H9 (cell line): Measurements from ENCODE around the gene SLC25A41. TPM values are rescaled to one million over a fixed set of nuclear protein-coding genes. Genes with fewer than 3 reads are reported as not detected.

ENCODE experiments used
- DNase-seq: peaks from one replicate; pipeline ENCODE4 v3.0.0-alpha.2; 2017
- H2AFZ ChIP-seq: one replicate; pipeline ENCODE4 v1.6.1; 2013; ENCODE audit warnings: mild to moderate bottlenecking, low read length, control low read depth, moderate library complexity
- H2AK5ac ChIP-seq: 2 replicates; pipeline ENCODE4 v1.6.1; 2013; ENCODE audit warnings: low read length, control low read depth, mixed read lengths; ENCODE audit not compliant: insufficient read length
- H2BK120ac ChIP-seq: one replicate; pipeline ENCODE4 v1.6.1; 2013; ENCODE audit warnings: low read depth, mild to moderate bottlenecking, low read length, control low read depth, inconsistent platforms; ENCODE audit not compliant: poor library complexity, severe bottlenecking
- H2BK12ac ChIP-seq: 2 replicates; pipeline ENCODE4 v1.6.1; 2013; ENCODE audit warnings: low read length, control low read depth, mixed read lengths, low read depth; ENCODE audit not compliant: insufficient read length
- H2BK15ac ChIP-seq: 2 replicates; pipeline ENCODE4 v1.6.1; 2013; ENCODE audit warnings: low read depth, low read length, control low read depth
- H2BK20ac ChIP-seq: one replicate; pipeline ENCODE4 v1.6.1; 2013; ENCODE audit warnings: low read depth, mild to moderate bottlenecking, low read length, control low read depth, inconsistent platforms; ENCODE audit not compliant: poor library complexity, severe bottlenecking
- H2BK5ac ChIP-seq: 2 replicates; pipeline ENCODE4 v1.6.1; 2013; ENCODE audit warnings: low read length, control low read depth, mixed read lengths; ENCODE audit not compliant: insufficient read length
- H3K14ac ChIP-seq: 2 replicates; pipeline ENCODE4 v1.6.1; 2013; ENCODE audit warnings: low read length, control low read depth; ENCODE audit not compliant: insufficient read depth
- H3K18ac ChIP-seq: 2 replicates; pipeline ENCODE4 v1.6.1; 2013; ENCODE audit warnings: low read depth, mild to moderate bottlenecking, mixed read lengths, low read length, control low read depth; ENCODE audit not compliant: insufficient read length
- H3K23ac ChIP-seq: 2 replicates; pipeline ENCODE4 v1.6.1; 2013; ENCODE audit warnings: low read length, control low read depth, mixed read lengths, low read depth; ENCODE audit not compliant: insufficient read length
- H3K23me2 ChIP-seq: 2 replicates; pipeline ENCODE4 v1.6.1; 2013; ENCODE audit warnings: low read depth, mild to moderate bottlenecking, mixed read lengths, low read length, control low read depth; ENCODE audit not compliant: insufficient read length, poor library complexity, severe bottlenecking
- H3K27ac ChIP-seq: 2 replicates; pipeline ENCODE4 v1.5.1; 2013; ENCODE audit warnings: low read length, control low read depth, mixed read lengths, low read depth; ENCODE audit not compliant: insufficient read length
- H3K27me3 ChIP-seq: 2 replicates; pipeline ENCODE4 v1.6.1; 2013; ENCODE audit warnings: low read length, control low read depth, inconsistent platforms; ENCODE audit not compliant: insufficient read depth
- H3K4ac ChIP-seq: 2 replicates; pipeline ENCODE4 v1.6.1; 2013; ENCODE audit warnings: low read depth, mild to moderate bottlenecking, control low read depth, inconsistent platforms, low read length, moderate library complexity
- H3K4me1 ChIP-seq: 2 replicates; pipeline ENCODE4 v1.6.1; 2013; ENCODE audit warnings: low read length, control low read depth, inconsistent platforms; ENCODE audit not compliant: insufficient read depth
- H3K4me2 ChIP-seq: 2 replicates; pipeline ENCODE4 v1.6.1; 2013; ENCODE audit warnings: low read length, control low read depth, mixed read lengths; ENCODE audit not compliant: insufficient read length, insufficient read depth
- H3K56ac ChIP-seq: 2 replicates; pipeline ENCODE4 v1.6.1; 2013; ENCODE audit warnings: low read depth, mild to moderate bottlenecking, mixed read lengths, low read length, control low read depth; ENCODE audit not compliant: insufficient read length
- H3K79me1 ChIP-seq: 2 replicates; pipeline ENCODE4 v1.6.1; 2013; ENCODE audit warnings: low read depth, mild to moderate bottlenecking, moderate library complexity, low read length, control low read depth, inconsistent platforms; ENCODE audit not compliant: insufficient read depth, poor library complexity, severe bottlenecking
- H3K79me2 ChIP-seq: 2 replicates; pipeline ENCODE4 v1.6.1; 2013; ENCODE audit warnings: low read length, control low read depth, inconsistent platforms; ENCODE audit not compliant: insufficient read depth
- H3K9ac ChIP-seq: 2 replicates; pipeline ENCODE4 v1.6.1; 2013; ENCODE audit warnings: low read length, control low read depth, mixed read lengths; ENCODE audit not compliant: insufficient read length; ENCODE audit errors: extremely low read depth
- H3K9me3 ChIP-seq: one replicate; pipeline ENCODE4 v1.6.1; 2013; ENCODE audit warnings: low read depth, low read length, inconsistent platforms; ENCODE audit not compliant: control insufficient read depth
- H3T11ph ChIP-seq: one replicate; pipeline ENCODE4 v1.6.1; 2013; ENCODE audit warnings: mild to moderate bottlenecking, low read length, control low read depth, inconsistent platforms
- H4K20me1 ChIP-seq: one replicate; pipeline ENCODE4 v1.6.1; 2013; ENCODE audit not compliant: control insufficient read depth, insufficient read length, insufficient read depth
- H4K5ac ChIP-seq: 2 replicates; pipeline ENCODE4 v1.6.1; 2013; ENCODE audit warnings: low read depth, mild to moderate bottlenecking, mixed read lengths, low read length, control low read depth; ENCODE audit not compliant: insufficient read length
- H4K8ac ChIP-seq: replicated peaks from 2 replicates; pipeline ENCODE4 v1.6.1; 2013; ENCODE audit warnings: low read length, control low read depth, mixed read lengths, low read depth; ENCODE audit not compliant: insufficient read length
- H4K91ac ChIP-seq: 2 replicates; pipeline ENCODE4 v1.6.1; 2013; ENCODE audit warnings: low read depth, mild to moderate bottlenecking, moderate library complexity, mixed read lengths, low read length, control low read depth; ENCODE audit not compliant: insufficient read length
- H3K27ac Mint-ChIP-seq, 3 experiments: 2 replicates in 2 of 3; 3 replicates in 1 of 3; pipeline ENCODE4 v1.8.0; 2020 to 2021; ENCODE audit warnings: mixed read lengths in 3 of 3, mild to moderate bottlenecking in 1 of 3, moderate library complexity in 1 of 3
- H3K27me3 Mint-ChIP-seq: 2 replicates; pipeline ENCODE4 v1.8.0; 2021; ENCODE audit warnings: low read depth, mild to moderate bottlenecking, moderate library complexity, mixed read lengths
- H3K36me3 Mint-ChIP-seq, 3 experiments: 2 replicates in 2 of 3; 3 replicates in 1 of 3; pipeline ENCODE4 v1.8.0; 2020 to 2021; ENCODE audit warnings: low read depth in 3 of 3, mixed read lengths in 3 of 3; ENCODE audit not compliant: insufficient read depth in 1 of 3
- H3K4me1 Mint-ChIP-seq, 2 experiments: 2 replicates each; pipeline ENCODE4 v1.8.0; 2020; ENCODE audit warnings: mixed read lengths in 2 of 2
- H3K4me3 Mint-ChIP-seq, 2 experiments: 2 replicates in 1 of 2; 3 replicates in 1 of 2; pipeline ENCODE4 v1.8.0; 2020 to 2021; ENCODE audit warnings: mild to moderate bottlenecking in 2 of 2, mixed read lengths in 2 of 2, moderate library complexity in 1 of 2
- H3K9me3 Mint-ChIP-seq, 2 experiments: 2 replicates in 1 of 2; 3 replicates in 1 of 2; pipeline ENCODE4 v1.8.0; 2020; ENCODE audit warnings: mild to moderate bottlenecking in 2 of 2, mixed read lengths in 2 of 2, moderate library complexity in 1 of 2
- WGBS: extraction: QIAGEN DNeasy Blood & Tissue Kit; methylation state at CpG from one replicate; pipeline ENCODE4 v1.1.7; 2013; ENCODE audit warnings: missing lambda C conversion rate, low lambda C conversion rate, mixed read lengths; ENCODE audit not compliant: insufficient read length; ENCODE audit errors: extremely low coverage; 5-methylcytosine and 5-hydroxymethylcytosine counted together
- total RNA-seq: library from RNA; stranded (reverse); gene quantifications from 2 replicates; pipeline ENCODE4 v1.2.1, GENCODE V29; 2021
- TF ChIP-seq, protein P1 (sequence below): fragments of 200-600 bp; sonication (generic); conservative IDR thresholded peaks from 3 replicates; pipeline ENCODE4 v1.8.0; 2021; ENCODE audit warnings: antibody characterized with exemption, mild to moderate bottlenecking

SLC25A41 gene
- total RNA-seq, 1 experiment from 2014 or later: 0.20 TPM

- Mint-ChIP-seq H3K4me1 (peaks cover 18 to 26% of the 10 kb centered on the region in 2 experiments), H3K4me3 (no peak overlapping the region), H3K9me3 (no peaks in the 10 kb centered on the region; a peak in 1 of 5 replicates), H3K36me3 (peaks cover 0 to 7% (median 5%) of the 10 kb centered on the region in 3 experiments), H3K27me3 (no peaks in the 10 kb centered on the region; the same call in 1 of the 2 replicates), H3K27ac (no peak overlapping the region)
- H3K4me2 ChIP-seq: no peak overlapping the region
- no peak overlapping the region for H4K5ac ChIP-seq
- peaks cover 6% of the 10 kb centered on the region for H3K23me2 ChIP-seq
- H3K23ac ChIP-seq: no peak overlapping the region
- H3K14ac ChIP-seq: no peak overlapping the region
- H3K9ac ChIP-seq: no peak overlapping the region
- H3K4ac ChIP-seq: no peak overlapping the region
- H2AK5ac ChIP-seq: no peak overlapping the region
- H3T11ph ChIP-seq: no peak overlapping the region
- TF ChIP-seq, protein P1, sequence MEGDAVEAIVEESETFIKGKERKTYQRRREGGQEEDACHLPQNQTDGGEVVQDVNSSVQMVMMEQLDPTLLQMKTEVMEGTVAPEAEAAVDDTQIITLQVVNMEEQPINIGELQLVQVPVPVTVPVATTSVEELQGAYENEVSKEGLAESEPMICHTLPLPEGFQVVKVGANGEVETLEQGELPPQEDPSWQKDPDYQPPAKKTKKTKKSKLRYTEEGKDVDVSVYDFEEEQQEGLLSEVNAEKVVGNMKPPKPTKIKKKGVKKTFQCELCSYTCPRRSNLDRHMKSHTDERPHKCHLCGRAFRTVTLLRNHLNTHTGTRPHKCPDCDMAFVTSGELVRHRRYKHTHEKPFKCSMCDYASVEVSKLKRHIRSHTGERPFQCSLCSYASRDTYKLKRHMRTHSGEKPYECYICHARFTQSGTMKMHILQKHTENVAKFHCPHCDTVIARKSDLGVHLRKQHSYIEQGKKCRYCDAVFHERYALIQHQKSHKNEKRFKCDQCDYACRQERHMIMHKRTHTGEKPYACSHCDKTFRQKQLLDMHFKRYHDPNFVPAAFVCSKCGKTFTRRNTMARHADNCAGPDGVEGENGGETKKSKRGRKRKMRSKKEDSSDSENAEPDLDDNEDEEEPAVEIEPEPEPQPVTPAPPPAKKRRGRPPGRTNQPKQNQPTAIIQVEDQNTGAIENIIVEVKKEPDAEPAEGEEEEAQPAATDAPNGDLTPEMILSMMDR: no peak
- H3K27ac ChIP-seq: no peak overlapping the region
- no CpG with 5 or more reads among the region's 12 CpGs for WGBS
- H3K4me1 ChIP-seq: peaks cover 3% of the 10 kb centered on the region; the same call in 1 of the 2 replicates
- H4K91ac ChIP-seq: no peak overlapping the region
- no peaks in the 10 kb centered on the region for H3K9me3 ChIP-seq
- H2BK120ac ChIP-seq: no peak overlapping the region
- H2BK15ac ChIP-seq: no peak overlapping the region
- H2BK5ac ChIP-seq: no peak overlapping the region
- H3K56ac ChIP-seq: no peak overlapping the region
- no peak overlapping the region for H3K18ac ChIP-seq
- no peak for DNase-seq
- no peaks in the 10 kb centered on the region for H4K20me1 ChIP-seq
- no peak overlapping the region for H4K8ac ChIP-seq
- no peak overlapping the region for H2BK12ac ChIP-seq
- H3K27me3 ChIP-seq: no peaks in the 10 kb centered on the region
- H3K79me1 ChIP-seq: peaks cover 6% of the 10 kb centered on the region
- H2AFZ ChIP-seq: no peak overlapping the region
- peaks cover 3% of the 10 kb centered on the region; the same call in 1 of the 2 replicates for H3K79me2 ChIP-seq
- no peak overlapping the region for H2BK20ac ChIP-seq
Observed at GRCh38 chr19:6396305-6396704, 37.3 kb downstream of the SLC25A41 start.
